Suprapubic skin (tissue), 4 donors: ENCODE results near the gene TFB2M.

Experiments used
- CTCF ChIP-seq, 2 donors: fragments of 200-600 bp in 1 of 2; fragments of 450-650 bp in 1 of 2; sonication (generic) in 1 of 2; IDR thresholded peaks; one replicate each; pipeline ENCODE4 v1.5.1; 2016 to 2019; ENCODE audit warnings: antibody characterized with exemption in 2 of 2, mild to moderate bottlenecking in 1 of 2, moderate library complexity in 1 of 2
- POLR2A ChIP-seq, 2 donors: fragments of 450-650 bp; IDR thresholded peaks; one replicate each; pipeline ENCODE4 v1.6.1; 2017; ENCODE audit warnings: antibody characterized with exemption in 2 of 2, mild to moderate bottlenecking in 2 of 2, moderate library complexity in 2 of 2
- POLR2AphosphoS5 ChIP-seq, 3 donors: sonication (generic); formaldehyde crosslinking; IDR thresholded peaks; one replicate each; pipeline ENCODE4 v1.6.1; 2017; ENCODE audit warnings: antibody characterized with exemption in 3 of 3

- TF ChIP-seq CTCF (IDR thresholded peaks at IDR 0.05) (no peak), POLR2AphosphoS5 (IDR thresholded peaks at IDR 0.05) (no peak), POLR2A (IDR thresholded peaks at IDR 0.05) (no peak)
These were observed 48.7 kb downstream of the TFB2M start for GRCh38 chr1:246517391-246517790.
